HG03558 (cell line): ENCODE results near the gene ADCY2.

ENCODE experiments used
- ATAC-seq: cut with Tn5 transposase; IDR thresholded peaks from one replicate; pipeline ENCODE4 v1.9.1; 2021; ENCODE audit warnings: moderate number of reproducible peaks; ENCODE audit not compliant: unreplicated experiment; ENCODE audit errors: extremely low read depth

Gene ADCY2

GRCh38 chr5:7435503-7435902, 39.6 kb downstream of the ADCY2 start:
- ATAC-seq, result no peak

GRCh38 chr5:7436521-7436920, 40.6 kb downstream of the ADCY2 start:
- ATAC-seq, result no peak

GRCh38 chr5:7437836-7438235, 41.9 kb downstream of the ADCY2 start:
- no peak for ATAC-seq

GRCh38 chr5:7445068-7445467, 49.1 kb downstream of the ADCY2 start:
- no peak for ATAC-seq

- ATAC-seq, result no peak
These were observed 49.9 kb downstream of the ADCY2 start for GRCh38 chr5:7445831-7446230.

- no peak for ATAC-seq
These were observed 51.0 kb downstream of the ADCY2 start for GRCh38 chr5:7446913-7447312.

- ATAC-seq, result no peak
These were observed 58.0 kb downstream of the ADCY2 start for GRCh38 chr5:7453947-7454346.

GRCh38 chr5:7456206-7456605, 60.3 kb downstream of the ADCY2 start:
- ATAC-seq, result no peak

- no peak for ATAC-seq
These were observed 65.4 kb downstream of the ADCY2 start for GRCh38 chr5:7461371-7461770.

GRCh38 chr5:7462758-7463157, 66.8 kb downstream of the ADCY2 start:
- ATAC-seq, result no peak

- ATAC-seq, result no peak
These were observed 68.2 kb downstream of the ADCY2 start for GRCh38 chr5:7464182-7464581.

- ATAC-seq, result no peak
These were observed 71.2 kb downstream of the ADCY2 start for GRCh38 chr5:7467179-7467578.

- ATAC-seq, result no peak
These were observed 72.8 kb downstream of the ADCY2 start for GRCh38 chr5:7468742-7469141.

- ATAC-seq, result no peak
These were observed 75.8 kb downstream of the ADCY2 start for GRCh38 chr5:7471710-7472109.

- no peak for ATAC-seq
These were observed 77.2 kb downstream of the ADCY2 start for GRCh38 chr5:7473115-7473514.

- no peak for ATAC-seq
These were observed 77.8 kb downstream of the ADCY2 start for GRCh38 chr5:7473668-7474215.

GRCh38 chr5:7474821-7475403, 79.0 kb downstream of the ADCY2 start:
- no peak for ATAC-seq

GRCh38 chr5:7478459-7478858, 82.5 kb downstream of the ADCY2 start:
- ATAC-seq, result no peak

GRCh38 chr5:7488734-7489133, 92.8 kb downstream of the ADCY2 start:
- no peak for ATAC-seq

GRCh38 chr5:7492371-7492770, 96.4 kb downstream of the ADCY2 start:
- no peak for ATAC-seq

GRCh38 chr5:7493081-7493480, 97.1 kb downstream of the ADCY2 start:
- no peak for ATAC-seq

- no peak for ATAC-seq
These were observed 97.7 kb downstream of the ADCY2 start for GRCh38 chr5:7493622-7494021.
